H9 (cell line): Measurements from ENCODE around the gene PYGO2. TPM values are rescaled to one million over a fixed set of nuclear protein-coding genes. Genes with fewer than 3 reads are reported as not detected.

Source experiments
- DNase-seq: peaks from one replicate; pipeline ENCODE4 v3.0.0-alpha.2; 2017
- H2AFZ ChIP-seq: one replicate; pipeline ENCODE4 v1.6.1; 2013; ENCODE audit warnings: mild to moderate bottlenecking, low read length, control low read depth, moderate library complexity
- H2AK5ac ChIP-seq: 2 replicates; pipeline ENCODE4 v1.6.1; 2013; ENCODE audit warnings: low read length, control low read depth, mixed read lengths; ENCODE audit not compliant: insufficient read length
- H2BK120ac ChIP-seq: one replicate; pipeline ENCODE4 v1.6.1; 2013; ENCODE audit warnings: low read depth, mild to moderate bottlenecking, low read length, control low read depth, inconsistent platforms; ENCODE audit not compliant: poor library complexity, severe bottlenecking
- H2BK12ac ChIP-seq: 2 replicates; pipeline ENCODE4 v1.6.1; 2013; ENCODE audit warnings: low read length, control low read depth, mixed read lengths, low read depth; ENCODE audit not compliant: insufficient read length
- H2BK15ac ChIP-seq: 2 replicates; pipeline ENCODE4 v1.6.1; 2013; ENCODE audit warnings: low read depth, low read length, control low read depth
- H2BK20ac ChIP-seq: one replicate; pipeline ENCODE4 v1.6.1; 2013; ENCODE audit warnings: low read depth, mild to moderate bottlenecking, low read length, control low read depth, inconsistent platforms; ENCODE audit not compliant: poor library complexity, severe bottlenecking
- H2BK5ac ChIP-seq: 2 replicates; pipeline ENCODE4 v1.6.1; 2013; ENCODE audit warnings: low read length, control low read depth, mixed read lengths; ENCODE audit not compliant: insufficient read length
- H3K14ac ChIP-seq: 2 replicates; pipeline ENCODE4 v1.6.1; 2013; ENCODE audit warnings: low read length, control low read depth; ENCODE audit not compliant: insufficient read depth
- H3K18ac ChIP-seq: 2 replicates; pipeline ENCODE4 v1.6.1; 2013; ENCODE audit warnings: low read depth, mild to moderate bottlenecking, mixed read lengths, low read length, control low read depth; ENCODE audit not compliant: insufficient read length
- H3K23ac ChIP-seq: 2 replicates; pipeline ENCODE4 v1.6.1; 2013; ENCODE audit warnings: low read length, control low read depth, mixed read lengths, low read depth; ENCODE audit not compliant: insufficient read length
- H3K23me2 ChIP-seq: 2 replicates; pipeline ENCODE4 v1.6.1; 2013; ENCODE audit warnings: low read depth, mild to moderate bottlenecking, mixed read lengths, low read length, control low read depth; ENCODE audit not compliant: insufficient read length, poor library complexity, severe bottlenecking
- H3K27ac ChIP-seq: 2 replicates; pipeline ENCODE4 v1.5.1; 2013; ENCODE audit warnings: low read length, control low read depth, mixed read lengths, low read depth; ENCODE audit not compliant: insufficient read length
- H3K27me3 ChIP-seq: 2 replicates; pipeline ENCODE4 v1.6.1; 2013; ENCODE audit warnings: low read length, control low read depth, inconsistent platforms; ENCODE audit not compliant: insufficient read depth
- H3K4ac ChIP-seq: 2 replicates; pipeline ENCODE4 v1.6.1; 2013; ENCODE audit warnings: low read depth, mild to moderate bottlenecking, control low read depth, inconsistent platforms, low read length, moderate library complexity
- H3K4me1 ChIP-seq: 2 replicates; pipeline ENCODE4 v1.6.1; 2013; ENCODE audit warnings: low read length, control low read depth, inconsistent platforms; ENCODE audit not compliant: insufficient read depth
- H3K4me2 ChIP-seq: 2 replicates; pipeline ENCODE4 v1.6.1; 2013; ENCODE audit warnings: low read length, control low read depth, mixed read lengths; ENCODE audit not compliant: insufficient read length, insufficient read depth
- H3K56ac ChIP-seq: 2 replicates; pipeline ENCODE4 v1.6.1; 2013; ENCODE audit warnings: low read depth, mild to moderate bottlenecking, mixed read lengths, low read length, control low read depth; ENCODE audit not compliant: insufficient read length
- H3K79me1 ChIP-seq: 2 replicates; pipeline ENCODE4 v1.6.1; 2013; ENCODE audit warnings: low read depth, mild to moderate bottlenecking, moderate library complexity, low read length, control low read depth, inconsistent platforms; ENCODE audit not compliant: insufficient read depth, poor library complexity, severe bottlenecking
- H3K79me2 ChIP-seq: 2 replicates; pipeline ENCODE4 v1.6.1; 2013; ENCODE audit warnings: low read length, control low read depth, inconsistent platforms; ENCODE audit not compliant: insufficient read depth
- H3K9ac ChIP-seq: 2 replicates; pipeline ENCODE4 v1.6.1; 2013; ENCODE audit warnings: low read length, control low read depth, mixed read lengths; ENCODE audit not compliant: insufficient read length; ENCODE audit errors: extremely low read depth
- H3K9me3 ChIP-seq: one replicate; pipeline ENCODE4 v1.6.1; 2013; ENCODE audit warnings: low read depth, low read length, inconsistent platforms; ENCODE audit not compliant: control insufficient read depth
- H3T11ph ChIP-seq: one replicate; pipeline ENCODE4 v1.6.1; 2013; ENCODE audit warnings: mild to moderate bottlenecking, low read length, control low read depth, inconsistent platforms
- H4K20me1 ChIP-seq: one replicate; pipeline ENCODE4 v1.6.1; 2013; ENCODE audit not compliant: control insufficient read depth, insufficient read length, insufficient read depth
- H4K5ac ChIP-seq: 2 replicates; pipeline ENCODE4 v1.6.1; 2013; ENCODE audit warnings: low read depth, mild to moderate bottlenecking, mixed read lengths, low read length, control low read depth; ENCODE audit not compliant: insufficient read length
- H4K8ac ChIP-seq: replicated peaks from 2 replicates; pipeline ENCODE4 v1.6.1; 2013; ENCODE audit warnings: low read length, control low read depth, mixed read lengths, low read depth; ENCODE audit not compliant: insufficient read length
- H4K91ac ChIP-seq: 2 replicates; pipeline ENCODE4 v1.6.1; 2013; ENCODE audit warnings: low read depth, mild to moderate bottlenecking, moderate library complexity, mixed read lengths, low read length, control low read depth; ENCODE audit not compliant: insufficient read length
- H3K27ac Mint-ChIP-seq, 3 experiments: 2 replicates in 2 of 3; 3 replicates in 1 of 3; pipeline ENCODE4 v1.8.0; 2020 to 2021; ENCODE audit warnings: mixed read lengths in 3 of 3, mild to moderate bottlenecking in 1 of 3, moderate library complexity in 1 of 3
- H3K27me3 Mint-ChIP-seq: 2 replicates; pipeline ENCODE4 v1.8.0; 2021; ENCODE audit warnings: low read depth, mild to moderate bottlenecking, moderate library complexity, mixed read lengths
- H3K36me3 Mint-ChIP-seq, 3 experiments: 2 replicates in 2 of 3; 3 replicates in 1 of 3; pipeline ENCODE4 v1.8.0; 2020 to 2021; ENCODE audit warnings: low read depth in 3 of 3, mixed read lengths in 3 of 3; ENCODE audit not compliant: insufficient read depth in 1 of 3
- H3K4me1 Mint-ChIP-seq, 2 experiments: 2 replicates each; pipeline ENCODE4 v1.8.0; 2020; ENCODE audit warnings: mixed read lengths in 2 of 2
- H3K4me3 Mint-ChIP-seq, 2 experiments: 2 replicates in 1 of 2; 3 replicates in 1 of 2; pipeline ENCODE4 v1.8.0; 2020 to 2021; ENCODE audit warnings: mild to moderate bottlenecking in 2 of 2, mixed read lengths in 2 of 2, moderate library complexity in 1 of 2
- H3K9me3 Mint-ChIP-seq, 2 experiments: 2 replicates in 1 of 2; 3 replicates in 1 of 2; pipeline ENCODE4 v1.8.0; 2020; ENCODE audit warnings: mild to moderate bottlenecking in 2 of 2, mixed read lengths in 2 of 2, moderate library complexity in 1 of 2
- CTCF ChIP-seq: fragments of 200-600 bp; sonication (generic); conservative IDR thresholded peaks from 3 replicates; pipeline ENCODE4 v1.8.0; 2021; ENCODE audit warnings: antibody characterized with exemption, mild to moderate bottlenecking
- WGBS: extraction: QIAGEN DNeasy Blood & Tissue Kit; methylation state at CpG from one replicate; pipeline ENCODE4 v1.1.7; 2013; ENCODE audit warnings: missing lambda C conversion rate, low lambda C conversion rate, mixed read lengths; ENCODE audit not compliant: insufficient read length; ENCODE audit errors: extremely low coverage; 5-methylcytosine and 5-hydroxymethylcytosine counted together
- total RNA-seq: library from RNA; stranded (reverse); gene quantifications from 2 replicates; pipeline ENCODE4 v1.2.1, GENCODE V29; 2021

Gene PYGO2
- total RNA-seq, 1 experiment from 2014 or later: 38.7 TPM

DNA sequence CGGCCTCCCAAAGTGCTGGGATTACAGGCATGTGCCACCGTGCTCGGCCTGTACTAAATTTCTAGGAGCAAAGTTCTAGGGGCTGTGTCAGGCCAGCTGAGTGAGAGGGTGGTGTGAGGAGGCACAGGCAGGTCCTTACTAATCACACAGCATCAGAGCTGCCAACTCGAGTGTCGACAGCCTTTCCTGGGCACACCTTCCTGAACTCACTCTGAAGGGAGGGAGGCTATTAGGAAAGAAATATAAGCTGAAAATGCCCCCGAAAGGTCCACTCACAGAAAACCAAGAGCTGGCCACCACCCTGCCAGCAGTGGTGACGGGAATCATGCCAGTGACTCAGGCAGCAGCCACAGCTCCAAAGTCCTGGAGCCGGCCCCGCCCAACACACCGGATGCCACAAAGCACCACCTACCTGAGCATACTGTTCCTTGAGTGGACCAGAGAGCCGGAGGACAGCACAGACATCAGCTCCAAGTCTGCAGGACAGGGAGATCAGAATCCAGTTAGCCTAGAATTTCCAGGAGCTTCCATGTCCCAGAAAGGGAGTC, 29.6 kb downstream of the PYGO2 start:
- Histone ChIP-seq H2BK20ac (no peak overlapping the region), H3K79me2 (no peaks in the 10 kb centered on the region), H3K18ac (no peak overlapping the region), H3K14ac (no peak overlapping the region), H3K9ac (no peak overlapping the region), H2BK120ac (no peak overlapping the region), H2BK12ac (no peak overlapping the region), H4K8ac (no peak overlapping the region), H4K20me1 (no peaks in the 10 kb centered on the region), H4K91ac (no peak overlapping the region), H3K27ac (no peak overlapping the region), H3K27me3 (no peaks in the 10 kb centered on the region), H4K5ac (no peak overlapping the region), H3K79me1 (no peaks in the 10 kb centered on the region), H2AFZ (no peak overlapping the region), H3T11ph (no peak overlapping the region), H3K9me3 (no peaks in the 10 kb centered on the region), H2BK15ac (no peak overlapping the region), H2BK5ac (no peak overlapping the region), H2AK5ac (no peak overlapping the region), H3K23ac (no peak overlapping the region), H3K4me1 (no peaks in the 10 kb centered on the region; the same call in 1 of the 2 replicates), H3K23me2 (peaks cover 6% of the 10 kb centered on the region), H3K4me2 (no peak overlapping the region), H3K4ac (no peak overlapping the region), H3K56ac (no peak overlapping the region)
- Mint-ChIP-seq H3K27ac (no peak overlapping the region), H3K4me3 (no peak overlapping the region), H3K4me1 (peaks cover 3 to 4% of the 10 kb centered on the region in 2 experiments; a peak in 3 of 4 replicates), H3K36me3 (peaks cover 0 to 20% (median 10%) of the 10 kb centered on the region in 3 experiments; a peak in 4 of 7 replicates), H3K27me3 (no peaks in the 10 kb centered on the region; the same call in 1 of the 2 replicates), H3K9me3 (no peaks in the 10 kb centered on the region; a peak in 2 of 5 replicates)
- DNase-seq: no peak
- no CpG with 5 or more reads among the region's 11 CpGs for WGBS
- TF ChIP-seq CTCF: no peak
